Sciatic nerve (tissue), 2 donors: ENCODE results near the gene EYA3. TPM values are rescaled to one million over a fixed set of nuclear protein-coding genes. Genes with fewer than 3 reads are reported as not detected.

Source experiments
- ATAC-seq: fragments of 200-7000 bp; cut with Tn5 transposase; one replicate; pipeline ENCODE4 v1.9.1; 2020; ENCODE audit warnings: mild to moderate bottlenecking, moderate library complexity
- DNase-seq: peaks from one replicate; pipeline ENCODE4 v3.0.0-alpha.2; 2020; ENCODE audit warnings: low spot score
- intact Hi-C: fragments of 100-400 bp; cut with DNase I; formaldehyde crosslinking; loops from one replicate; pipeline ENCODE4 v1.14.2; 2022
- total RNA-seq: library from RNA; stranded (reverse); fragmentation: NEBNext Ultra II Directional; extraction: Animal tissue kit (Norgen Biotek cat#: 25700); gene quantifications from one replicate; pipeline ENCODE4 v1.2.1, GENCODE V29; 2021
- donor health status: DM: no; HTN: no; CAD: no.
- donor health status: DM: no; HTN: no; CAD: no.

Gene EYA3
- total RNA-seq, 1 donor from 2014 or later, result 20.1 TPM

DNA sequence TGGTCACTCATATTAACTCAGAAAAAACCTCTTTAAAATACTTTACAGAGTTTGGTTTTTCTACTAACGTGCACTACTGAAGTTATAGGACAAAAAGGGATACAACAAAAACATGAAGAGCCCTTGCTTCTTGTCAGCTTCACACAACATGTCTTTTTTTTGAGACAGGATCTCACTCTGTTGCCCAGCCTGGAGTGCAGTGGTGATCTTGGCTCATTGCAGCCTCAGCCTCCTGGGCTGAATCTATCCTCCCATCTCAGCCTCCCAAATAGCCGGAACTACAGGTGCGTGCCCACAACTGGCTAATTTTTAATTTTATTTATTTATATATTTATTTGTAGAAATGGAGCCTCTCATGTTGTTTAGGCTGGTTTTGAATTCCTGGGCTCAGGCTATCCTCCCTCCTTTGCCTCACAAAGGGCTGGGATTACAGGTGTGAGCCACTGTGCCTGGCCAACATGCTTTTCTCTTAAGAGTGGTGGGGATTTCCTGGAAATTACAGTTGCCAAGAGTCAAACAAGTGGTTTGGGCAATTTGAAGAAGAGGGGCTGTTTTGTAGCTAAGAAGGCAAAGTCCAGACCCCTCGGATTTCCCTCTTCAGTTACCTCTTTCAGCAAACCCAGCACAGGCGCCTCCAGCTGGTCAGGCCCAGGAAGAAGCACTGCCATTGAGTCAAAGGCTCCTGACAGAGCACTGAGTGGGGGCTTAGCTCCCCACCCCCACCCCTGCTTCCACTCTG is 160.0 kb downstream of the EYA3 start:
- ATAC-seq (no peak), DNase-seq (no peak)
- intact Hi-C loops, result no loop called here

DNA sequence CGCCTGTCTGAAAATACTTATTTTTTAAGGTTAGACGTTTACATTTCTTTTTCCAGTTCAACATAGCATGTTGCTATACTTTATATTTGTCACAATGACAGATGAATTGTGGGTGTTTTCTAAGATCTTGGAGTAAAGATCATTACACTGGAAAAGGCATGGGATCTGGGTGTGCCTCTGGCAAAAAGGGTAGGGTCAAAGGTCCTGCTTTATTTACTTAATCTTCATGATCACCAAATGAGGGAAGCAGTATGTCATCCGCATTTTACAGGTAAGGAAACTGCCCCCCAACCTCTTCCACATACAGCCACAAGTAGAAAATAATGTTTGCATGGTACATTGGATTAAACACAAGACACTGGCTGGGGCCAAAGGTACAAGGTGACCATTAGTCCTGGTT is 166.1 kb downstream of the EYA3 start:
- no peak for DNase-seq
- intact Hi-C loops, result no loop called here
- ATAC-seq, result no peak

Other genes starting within 250 kb of the EYA3 start
- gene THEMIS2, start 216.1 kb downstream of the EYA3 start, total RNA-seq, result 25.7 TPM
- 19.8 TPM for gene RPA2, start 174.0 kb downstream of the EYA3 start, total RNA-seq
- 0.27 TPM for gene SMPDL3B, start 153.6 kb downstream of the EYA3 start, total RNA-seq
- gene XKR8, start 128.6 kb downstream of the EYA3 start, total RNA-seq, result 5.0 TPM
- 7.0 TPM for gene PTAFR, start 88.1 kb upstream of the EYA3 start, total RNA-seq
- gene DNAJC8, start 144.4 kb upstream of the EYA3 start, total RNA-seq, result 66.2 TPM
- 92.2 TPM for gene ATP5IF1, start 147.5 kb upstream of the EYA3 start, total RNA-seq
- 5.8 TPM for gene SESN2, start 170.9 kb upstream of the EYA3 start, total RNA-seq
- 10.7 TPM for gene MED18, start 240.4 kb upstream of the EYA3 start, total RNA-seq